SK-N-DZ (cell line): Measurements from ENCODE around the gene GPRIN1.
"Not testable (repeated sequence)": the region's sequence is repeated elsewhere in the genome, so short reads cannot be mapped to it uniquely, and the experiment has no call there.

Experiments used
- DNase-seq: peaks from one replicate; pipeline ENCODE4 v3.0.0-alpha.2; 2015; ENCODE audit warnings: low spot score

GPRIN1 gene

GRCh38 chr5:176597417-176598389 lies 12.3 kb downstream of the GPRIN1 start:
- DNase-seq: no peak

DNA sequence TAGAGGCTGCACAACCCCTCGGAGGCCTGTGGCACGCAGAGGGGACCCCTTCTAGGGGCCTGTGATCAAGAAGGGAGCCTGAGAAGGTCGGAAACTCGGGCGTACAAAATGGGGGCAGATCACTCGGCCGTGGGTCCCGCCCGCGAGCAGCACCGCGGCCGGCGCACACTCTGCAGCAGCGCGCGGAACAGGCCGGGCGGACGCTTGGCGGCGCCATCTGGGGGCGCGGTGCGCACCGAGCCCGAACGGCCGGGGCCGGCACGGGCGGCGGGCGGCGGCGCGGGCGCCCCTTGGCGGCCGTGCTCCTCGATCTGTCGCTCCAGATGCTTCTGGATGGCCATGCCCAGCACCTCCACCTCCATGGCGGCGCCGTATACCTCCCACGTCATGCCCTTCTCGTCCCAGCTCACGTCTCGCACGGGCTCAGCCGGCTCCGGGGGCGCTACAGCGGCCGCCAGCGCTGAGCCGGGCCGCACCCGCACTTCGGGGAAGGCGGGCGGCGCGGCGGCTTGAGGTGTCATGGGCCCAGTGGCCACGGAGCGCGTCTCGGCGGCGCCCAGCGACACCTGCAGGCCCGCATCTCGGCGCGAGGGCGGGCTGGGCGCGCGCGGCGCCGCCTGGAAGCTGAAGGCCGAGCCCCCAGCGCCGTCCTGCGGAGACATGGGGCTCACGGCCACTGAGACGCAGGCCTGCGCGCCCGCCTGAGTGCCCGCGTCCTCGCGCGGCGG lies 13.1 kb downstream of the GPRIN1 start:
- DNase-seq: no peak

DNA sequence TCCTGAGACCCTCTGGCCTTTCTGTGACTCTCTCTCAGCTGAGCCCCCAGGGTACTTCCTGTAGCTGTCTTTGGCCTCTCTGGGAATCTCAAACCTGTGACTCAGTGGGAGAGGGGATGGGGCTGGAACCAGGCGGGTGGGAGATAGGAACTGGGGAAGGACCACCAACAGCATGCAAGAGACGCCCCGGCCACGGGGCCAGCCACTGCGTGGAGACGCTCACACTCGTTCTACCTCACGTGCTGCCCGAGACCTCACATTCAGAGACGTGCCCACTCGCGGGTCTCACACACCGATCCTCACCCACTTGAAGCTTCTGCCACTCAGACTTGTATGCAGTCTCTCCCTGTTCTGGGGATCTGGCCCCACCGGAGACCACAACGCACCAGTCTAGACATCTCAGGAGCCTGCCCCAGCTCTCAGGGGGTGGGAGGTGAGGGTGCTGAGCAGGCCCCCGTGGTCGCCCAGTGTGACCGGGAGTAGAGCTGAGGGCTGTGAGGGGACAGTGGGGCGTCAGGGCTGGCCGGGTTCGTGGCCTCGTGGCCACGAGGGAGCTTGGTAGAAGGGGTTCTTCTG lies 13.8 kb downstream of the GPRIN1 start:
- DNase-seq: no peak

DNA sequence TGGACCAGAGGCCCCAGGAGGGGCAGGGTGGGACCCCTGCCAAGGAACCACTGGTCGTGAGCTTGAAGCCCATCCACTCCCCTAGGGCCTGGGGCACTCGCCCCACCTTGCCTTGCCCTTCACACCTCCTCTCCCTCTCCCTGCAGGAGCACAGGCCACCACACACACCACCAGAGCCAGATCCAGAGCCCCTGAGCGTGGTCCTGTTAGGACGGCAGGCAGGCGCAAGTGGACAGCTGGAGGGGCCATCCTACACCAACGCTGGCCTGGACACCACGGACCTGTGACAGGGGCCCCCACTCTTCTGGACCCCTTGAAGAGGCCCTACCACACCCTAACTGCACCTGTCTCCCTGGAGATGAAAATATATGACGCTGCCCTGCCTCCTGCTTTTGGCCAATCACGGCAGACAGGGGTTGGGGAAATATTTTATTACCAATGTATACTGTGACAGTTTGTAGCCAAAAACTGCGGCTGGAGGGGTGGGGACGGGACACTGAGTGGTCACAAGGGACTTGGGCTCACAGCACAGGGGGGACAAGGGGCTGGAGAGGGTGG lies 14.5 kb downstream of the GPRIN1 start:
- no peak for DNase-seq

DNA sequence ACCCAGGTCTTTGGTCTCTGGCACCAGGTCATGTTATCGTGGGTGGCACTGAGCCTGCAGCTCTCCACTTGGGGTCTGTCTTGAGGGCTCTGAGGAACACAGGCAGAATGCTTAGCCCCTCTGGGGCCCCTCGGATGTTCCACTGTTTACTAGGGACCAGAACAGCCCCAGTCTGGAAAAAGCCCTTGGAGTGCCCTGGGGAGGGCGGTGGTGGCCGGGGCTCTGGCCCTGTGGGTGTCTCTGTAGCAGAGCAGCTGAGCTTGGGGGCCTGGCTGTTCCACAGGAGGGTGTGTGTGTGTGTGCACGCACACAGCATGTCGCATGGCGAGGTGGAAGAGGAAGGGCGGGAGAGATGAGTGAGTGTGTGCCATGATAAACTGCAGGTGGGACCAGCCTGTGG lies 15.4 kb downstream of the GPRIN1 start:
- no peak for DNase-seq

DNA sequence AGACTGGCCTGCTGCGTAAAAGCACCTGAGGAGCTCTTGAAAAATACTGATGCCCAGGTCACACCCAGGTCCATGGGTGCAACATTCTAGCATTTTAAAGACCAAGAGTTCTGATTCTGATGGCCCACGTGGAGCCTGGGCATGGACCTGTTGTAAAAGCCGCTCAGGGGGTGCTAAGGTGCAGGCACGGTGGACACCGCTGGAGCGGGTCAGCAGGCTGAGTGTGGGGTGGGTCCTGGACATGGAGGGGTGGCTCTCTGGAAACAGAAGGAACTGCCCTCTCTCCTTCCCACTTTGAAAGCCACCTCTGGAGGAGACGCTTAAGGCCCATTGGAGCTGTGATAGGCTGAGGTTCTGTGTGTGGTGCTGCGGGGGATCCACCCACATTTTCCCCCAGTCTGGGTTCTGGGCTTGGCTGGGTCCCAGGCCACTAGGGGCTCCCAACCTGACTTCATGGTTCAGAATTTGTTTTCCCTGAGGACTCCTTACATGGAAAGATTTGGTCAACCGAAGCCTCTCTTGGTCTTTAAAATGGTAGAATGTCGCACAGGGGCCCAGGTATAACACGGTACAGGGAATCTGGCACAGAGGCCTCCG lies 16.6 kb downstream of the GPRIN1 start:
- no peak for DNase-seq

DNA sequence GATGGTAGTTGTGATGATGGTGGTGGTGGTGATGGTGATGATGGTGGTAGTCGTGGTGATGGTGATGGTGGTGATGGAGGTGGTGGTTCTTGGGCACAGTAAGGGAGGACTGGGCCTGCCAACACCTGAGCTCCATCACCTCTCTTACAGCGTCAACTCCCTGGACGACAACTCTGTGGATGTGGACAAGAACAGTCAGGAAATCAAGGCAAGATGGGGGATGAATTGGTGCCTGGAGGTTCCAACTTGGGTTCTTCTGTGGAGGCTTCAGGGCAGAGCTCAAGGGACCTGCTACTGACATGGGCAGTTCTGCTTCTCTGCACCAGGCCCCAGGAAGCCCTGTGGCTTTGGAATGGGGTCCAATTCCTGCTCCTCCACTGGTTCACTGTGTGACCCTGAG lies 17.4 kb downstream of the GPRIN1 start:
- no peak for DNase-seq

DNA sequence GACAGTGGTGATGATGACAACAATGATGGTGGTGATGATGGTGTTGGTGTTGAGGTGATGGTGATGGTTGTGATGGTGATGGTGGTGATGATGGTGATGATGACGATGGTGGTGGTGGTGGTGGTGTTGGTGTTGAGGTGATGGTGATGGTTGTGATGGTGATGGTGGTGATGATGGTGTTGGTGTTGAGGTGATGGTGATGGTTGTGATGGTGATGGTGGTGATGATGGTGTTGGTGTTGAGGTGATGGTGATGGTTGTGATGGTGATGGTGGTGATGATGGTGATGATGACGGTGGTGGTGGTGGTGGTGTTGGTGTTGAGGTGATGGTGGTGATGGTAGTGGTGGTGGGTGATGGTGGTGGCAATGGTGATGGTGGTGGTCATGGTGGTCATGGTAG lies 18.3 kb downstream of the GPRIN1 start:
- DNase-seq: not testable (repeated sequence)

DNA sequence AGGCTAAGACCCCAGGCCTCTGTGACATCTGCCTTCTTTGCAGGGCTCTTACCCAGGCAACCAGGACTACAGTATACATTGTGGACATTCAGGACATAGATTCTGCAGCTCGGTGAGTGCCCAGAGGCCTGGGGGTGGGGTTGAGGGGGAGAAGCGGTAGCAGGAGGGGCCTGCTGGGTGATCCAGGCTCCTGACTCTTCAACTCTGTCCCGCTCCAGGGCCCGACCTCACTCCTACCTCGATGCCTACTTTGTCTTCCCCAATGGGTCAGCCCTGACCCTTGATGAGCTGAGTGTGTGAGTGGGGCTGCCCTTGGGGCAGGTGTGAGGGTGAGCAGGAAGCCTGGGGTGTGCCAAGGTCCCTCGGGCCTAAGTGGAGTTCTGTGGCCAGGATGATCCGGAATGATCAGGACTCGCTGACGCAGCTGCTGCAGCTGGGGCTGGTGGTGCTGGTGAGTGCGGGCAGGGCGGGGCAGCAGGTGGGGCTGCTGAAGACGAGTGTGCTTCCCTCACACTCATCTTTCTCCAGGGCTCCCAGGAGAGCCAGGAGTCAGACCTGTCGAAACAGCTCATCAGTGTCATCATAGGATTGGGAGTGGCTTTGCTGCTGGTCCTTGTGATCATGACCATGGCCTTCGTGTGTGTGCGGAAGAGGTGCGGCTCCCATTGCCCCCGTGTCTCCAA lies 19.8 kb downstream of the GPRIN1 start:
- no peak for DNase-seq

DNA sequence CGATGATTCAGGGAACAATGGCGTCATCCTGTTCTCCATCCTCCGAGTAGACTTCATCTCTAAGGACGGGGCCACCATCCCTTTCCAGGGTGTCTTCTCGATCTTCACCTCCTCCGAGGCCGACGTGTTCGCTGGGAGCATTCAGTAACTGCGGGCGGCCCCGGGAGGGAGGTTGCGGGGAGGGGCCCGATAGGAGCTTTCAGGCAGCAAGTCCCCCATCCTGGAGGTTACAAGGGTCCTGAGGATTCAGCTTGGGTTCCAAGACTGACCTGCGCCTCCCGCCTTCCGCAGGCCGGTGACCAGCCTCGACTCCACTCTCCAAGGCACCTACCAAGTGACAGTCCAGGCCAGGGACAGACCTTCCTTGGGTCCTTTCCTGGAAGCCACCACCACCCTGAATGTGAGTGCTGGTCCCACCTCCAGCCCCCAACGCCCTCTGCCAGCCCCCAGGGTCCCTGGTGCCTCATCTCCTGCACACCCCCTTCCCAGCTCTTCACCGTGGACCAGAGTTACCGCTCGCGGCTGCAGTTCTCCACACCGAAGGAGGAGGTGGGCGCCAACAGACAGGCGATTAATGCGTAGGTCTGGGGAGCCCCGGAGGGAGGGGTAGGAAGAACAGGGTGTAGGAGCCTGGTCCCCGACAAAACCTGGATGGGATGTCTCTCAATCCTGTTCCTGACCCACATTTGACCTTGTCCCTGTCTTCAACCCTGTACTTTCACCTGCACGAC lies 20.8 kb downstream of the GPRIN1 start:
- DNase-seq: no peak

GRCh38 chr5:176588297-176588696 lies 21.7 kb downstream of the GPRIN1 start:
- DNase-seq: no peak

DNA sequence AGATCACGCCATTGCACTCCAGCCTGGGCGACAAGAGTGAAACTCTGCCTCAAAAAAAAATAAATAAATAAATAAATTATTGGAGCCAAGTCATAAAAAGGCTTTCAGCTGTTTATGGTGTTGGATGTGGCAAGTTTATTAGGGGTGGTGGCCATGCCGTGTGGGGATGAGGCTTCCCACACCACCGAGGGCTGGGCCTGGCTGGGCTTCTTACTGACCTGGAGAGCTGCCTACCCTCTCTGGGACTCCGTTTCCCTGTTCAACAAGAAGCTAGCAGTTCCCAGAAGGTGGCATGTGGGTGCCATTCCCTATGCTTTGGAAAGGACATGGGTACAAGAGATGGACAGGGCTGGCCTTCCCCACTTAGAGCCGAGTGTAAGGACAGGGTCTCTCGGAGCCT lies 22.6 kb downstream of the GPRIN1 start:
- DNase-seq: no peak

DNA sequence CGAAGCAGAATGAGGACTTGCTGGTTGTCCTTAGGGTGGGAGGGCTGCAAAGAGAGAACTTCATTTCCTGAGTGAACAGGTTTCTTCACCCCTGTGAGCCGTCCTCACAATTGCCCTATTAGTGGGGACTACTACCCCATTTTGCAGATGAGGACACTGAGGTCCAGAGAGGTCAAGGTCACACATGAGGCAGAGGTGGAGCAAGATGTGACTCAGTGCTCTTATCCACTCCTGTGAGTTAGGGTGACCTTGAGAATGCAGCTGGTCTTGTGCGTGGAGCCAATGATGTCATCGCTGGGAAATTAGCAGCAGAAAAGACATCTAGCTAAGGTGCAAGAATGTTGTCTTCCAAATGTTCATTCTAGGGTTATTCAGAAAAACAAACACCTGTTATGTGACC lies 26.9 kb downstream of the GPRIN1 start:
- DNase-seq: no peak

DNA sequence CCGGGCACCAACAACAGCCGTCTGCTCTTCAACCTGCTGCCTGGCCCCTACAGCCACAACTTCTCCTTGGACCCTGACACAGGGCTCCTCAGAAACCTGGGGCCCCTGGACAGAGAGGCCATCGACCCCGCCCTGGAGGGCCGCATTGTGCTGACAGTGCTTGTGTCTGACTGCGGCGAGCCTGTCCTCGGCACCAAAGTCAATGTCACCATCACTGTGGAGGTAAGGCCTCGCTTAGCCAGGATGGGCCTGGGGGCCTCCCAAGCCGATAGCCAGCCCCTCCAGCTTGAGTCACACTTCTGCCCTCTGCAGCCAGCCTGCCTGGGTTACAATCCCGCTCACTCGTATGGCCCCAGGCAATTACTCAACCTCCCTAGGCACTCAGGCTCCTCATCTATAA lies 28.6 kb downstream of the GPRIN1 start:
- no peak for DNase-seq

DNA sequence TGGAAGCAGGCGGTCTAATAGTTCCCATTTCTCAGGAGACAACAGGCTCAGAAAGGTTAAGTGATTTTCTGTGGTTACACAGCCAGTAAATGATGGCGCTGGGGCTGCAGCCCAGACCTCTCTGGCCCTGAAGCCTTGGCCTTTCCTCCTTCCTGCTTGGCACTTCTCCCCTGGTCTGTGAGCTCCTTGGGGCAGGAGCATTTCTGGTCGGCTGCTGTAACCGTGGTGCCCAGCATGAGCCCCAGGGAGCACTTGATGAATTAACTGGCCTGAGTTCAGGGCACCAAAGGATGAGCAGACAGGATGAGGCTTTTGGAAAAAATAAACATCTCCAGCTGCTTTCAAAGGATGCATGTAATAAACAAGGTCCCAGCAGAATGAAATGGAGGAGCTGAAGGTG lies 30.6 kb downstream of the GPRIN1 start:
- DNase-seq: no peak

DNA sequence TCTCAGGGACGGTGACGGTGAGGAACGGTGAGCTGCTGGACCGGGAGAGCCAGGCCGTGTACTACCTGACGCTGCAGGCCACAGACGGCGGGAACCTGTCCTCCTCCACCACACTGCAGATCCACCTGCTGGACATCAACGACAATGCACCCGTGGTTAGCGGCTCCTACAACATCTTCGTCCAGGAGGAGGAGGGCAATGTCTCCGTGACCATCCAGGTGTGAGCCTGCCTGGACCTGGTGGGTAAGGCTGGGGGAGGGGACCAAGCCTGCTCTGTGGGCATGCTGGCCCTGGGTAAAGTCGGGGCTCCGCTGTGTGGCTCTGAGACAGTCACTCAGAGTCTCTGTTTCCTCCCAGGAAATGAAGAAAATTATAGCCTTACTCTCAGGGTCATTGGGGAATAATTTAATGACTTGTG lies 31.6 kb downstream of the GPRIN1 start:
- DNase-seq: peak; percentile 80

GRCh38 chr5:176577312-176578176 lies 32.4 kb downstream of the GPRIN1 start:
- DNase-seq: peak; percentile 65

DNA sequence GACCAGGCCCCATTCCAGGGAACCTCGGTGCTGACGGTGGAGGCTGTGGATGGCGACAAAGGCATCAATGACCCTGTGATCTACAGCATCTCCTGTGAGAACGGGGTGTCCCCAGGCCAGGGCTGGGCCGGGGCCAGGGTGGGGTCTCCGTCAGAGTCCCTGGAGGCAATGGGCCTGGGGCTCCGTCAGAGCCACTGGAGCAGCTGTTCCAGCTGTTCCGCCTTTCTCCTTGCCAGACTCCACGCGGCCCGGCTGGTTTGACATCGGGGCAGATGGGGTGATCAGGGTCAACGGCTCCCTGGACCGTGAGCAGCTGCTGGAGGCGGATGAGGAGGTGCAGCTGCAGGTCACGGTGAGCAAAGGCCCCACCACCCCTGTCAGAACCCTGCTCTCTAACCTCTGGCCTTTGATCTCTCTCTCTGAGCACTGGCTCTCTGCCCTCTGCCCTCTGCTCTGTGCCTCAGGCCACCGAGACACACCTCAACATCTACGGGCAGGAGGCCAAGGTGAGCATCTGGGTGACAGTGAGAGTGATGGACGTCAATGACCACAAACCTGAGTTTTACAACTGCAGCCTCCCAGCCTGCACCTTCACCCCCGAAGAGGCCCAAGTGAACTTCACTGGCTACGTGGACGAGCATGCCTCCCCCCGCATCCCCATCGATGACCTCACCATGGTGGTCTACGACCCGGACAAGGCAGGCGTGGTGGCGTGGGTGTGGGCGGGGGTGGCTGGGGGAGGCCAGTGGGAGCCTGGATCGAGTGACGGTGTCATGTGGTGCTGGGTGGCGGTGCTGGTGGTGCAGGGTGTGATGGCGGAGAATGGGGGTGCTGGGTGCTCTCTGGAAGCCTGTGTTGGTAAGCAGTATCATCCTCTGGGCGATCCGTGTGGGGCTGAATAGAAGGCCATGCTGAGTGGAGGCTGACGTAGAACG lies 34.2 kb downstream of the GPRIN1 start:
- no peak for DNase-seq
